CD1c-positive myeloid dendritic cell (primary cell): Measurements from ENCODE around the gene WBP2.

Experiments used
- DNase-seq: peaks from one replicate; pipeline ENCODE4 v3.0.0-alpha.2; 2016; ENCODE audit errors: extremely low spot score

WBP2 gene

DNA sequence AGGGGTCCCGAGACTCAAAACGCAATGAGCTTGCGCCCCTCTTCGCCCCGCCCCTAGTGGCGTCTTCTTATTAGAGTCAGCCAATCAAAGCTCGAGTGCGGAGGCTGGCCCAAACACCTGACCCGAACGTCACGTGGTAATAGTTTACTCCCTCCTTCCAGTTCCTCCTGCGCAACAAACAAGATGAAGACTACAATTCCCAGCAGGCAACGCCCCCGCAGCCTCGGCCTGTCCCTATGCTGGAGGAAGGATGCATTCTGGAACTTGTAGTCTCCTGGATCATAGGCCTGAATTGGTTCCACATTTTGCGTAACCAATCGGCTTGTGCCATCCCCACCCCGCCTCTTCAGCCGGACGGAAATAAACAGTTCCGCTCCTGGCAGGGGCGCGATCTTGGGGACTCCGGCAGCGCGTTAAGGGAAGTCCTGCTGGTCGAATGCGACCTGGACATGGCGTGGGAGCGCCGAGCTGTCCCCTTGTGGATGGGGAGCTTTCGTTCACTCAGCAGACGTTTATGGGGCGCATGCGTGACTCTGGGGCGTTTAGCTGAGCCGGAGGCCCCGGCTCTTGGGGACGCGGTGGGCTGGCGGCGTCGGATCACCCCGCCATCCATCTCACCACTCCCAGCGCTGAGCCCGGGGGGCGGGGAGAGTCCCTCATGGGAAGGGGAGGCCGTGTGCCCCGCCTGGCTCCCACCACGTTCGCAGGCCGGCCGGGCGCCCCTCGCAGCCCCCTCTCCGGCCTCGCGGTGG lies at the start of gene WBP2:
Gene WBP2 (minus strand): TSS at position 26 of the 752 bp plus-strand sequence. CDS start 38 bp downstream, outside the sequence.
- peak; percentile 100 for DNase-seq

DNA sequence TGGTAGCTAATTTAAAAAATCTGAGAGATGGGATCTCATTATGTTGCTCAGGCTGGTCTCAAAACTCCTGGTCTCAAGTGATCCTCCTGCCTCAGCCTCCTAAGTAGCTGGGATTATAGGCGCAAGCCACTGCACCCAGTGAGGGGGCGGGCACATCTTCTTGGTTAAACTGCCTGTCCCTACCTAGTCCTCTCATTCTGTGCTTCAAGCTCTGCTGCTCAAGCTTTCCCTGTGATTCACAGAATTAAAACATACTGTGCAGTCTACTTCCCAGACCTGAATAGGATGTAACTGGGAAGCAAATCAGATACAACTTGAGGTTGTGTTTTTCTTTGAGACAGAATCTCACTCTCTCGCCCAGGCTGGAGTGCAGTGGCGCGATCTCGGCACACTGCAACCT lies 47.3 kb upstream of the WBP2 start:
- DNase-seq = no peak

DNA sequence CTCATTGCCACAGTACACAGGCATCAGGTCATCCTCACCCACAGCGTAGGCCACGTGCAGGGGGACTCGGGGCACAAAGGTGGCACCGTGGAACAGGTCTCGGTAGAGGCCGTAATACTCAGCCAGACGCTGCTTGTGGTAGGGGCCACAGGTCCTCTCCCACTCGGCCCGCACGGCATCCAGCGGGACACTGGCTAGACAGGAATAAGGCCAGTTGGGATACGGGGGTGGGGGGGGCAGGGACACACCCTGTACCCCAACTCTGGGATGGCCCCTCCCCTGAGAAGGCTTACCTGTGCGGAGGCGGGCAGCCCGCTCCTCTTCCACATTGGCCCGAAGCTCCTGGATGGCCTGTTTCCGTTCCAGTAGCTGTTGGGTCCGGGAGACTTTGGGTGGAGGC lies 46.6 kb upstream of the WBP2 start:
- DNase-seq = no peak

DNA sequence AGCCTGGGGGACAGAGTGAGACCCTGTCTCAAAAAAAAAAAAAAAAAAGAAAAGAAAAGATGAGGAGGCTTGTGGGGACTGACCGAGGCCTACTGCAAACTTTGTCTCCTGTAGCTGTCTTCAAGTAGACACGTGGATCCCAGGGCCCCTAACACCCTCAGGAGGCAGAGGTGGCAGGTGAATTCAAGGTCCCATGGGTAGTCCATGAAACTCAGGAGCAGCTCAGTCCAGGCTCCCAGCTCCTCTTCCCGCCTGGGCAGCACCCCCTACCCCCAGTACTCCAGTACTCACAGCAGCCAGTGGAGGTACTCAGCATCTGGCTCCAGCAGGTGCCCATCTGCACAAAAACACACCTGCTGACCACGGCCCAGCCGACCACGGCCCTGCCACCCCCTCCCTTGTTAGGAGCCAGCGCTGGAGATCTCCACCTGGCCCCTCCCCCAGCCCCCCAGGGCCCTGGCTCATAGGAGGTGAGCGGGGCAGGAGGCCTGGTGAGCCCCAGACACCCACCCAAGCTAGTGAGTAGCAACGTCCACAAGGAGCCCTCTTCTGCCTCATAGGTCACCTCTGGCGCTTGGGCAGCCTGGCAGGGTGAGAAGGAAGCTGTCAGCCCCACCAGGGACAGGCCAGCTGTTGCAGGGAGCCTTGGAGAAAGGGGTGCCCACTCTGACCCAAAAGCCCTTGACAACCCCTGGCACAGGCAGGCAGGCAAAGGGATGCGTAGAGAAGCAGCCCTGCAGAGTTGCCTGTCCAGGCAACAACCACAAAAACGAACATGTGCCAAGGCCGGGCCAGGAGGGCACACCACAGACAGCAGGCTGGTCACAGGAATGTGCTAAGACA lies 45.8 kb upstream of the WBP2 start:
- DNase-seq = no peak

DNA sequence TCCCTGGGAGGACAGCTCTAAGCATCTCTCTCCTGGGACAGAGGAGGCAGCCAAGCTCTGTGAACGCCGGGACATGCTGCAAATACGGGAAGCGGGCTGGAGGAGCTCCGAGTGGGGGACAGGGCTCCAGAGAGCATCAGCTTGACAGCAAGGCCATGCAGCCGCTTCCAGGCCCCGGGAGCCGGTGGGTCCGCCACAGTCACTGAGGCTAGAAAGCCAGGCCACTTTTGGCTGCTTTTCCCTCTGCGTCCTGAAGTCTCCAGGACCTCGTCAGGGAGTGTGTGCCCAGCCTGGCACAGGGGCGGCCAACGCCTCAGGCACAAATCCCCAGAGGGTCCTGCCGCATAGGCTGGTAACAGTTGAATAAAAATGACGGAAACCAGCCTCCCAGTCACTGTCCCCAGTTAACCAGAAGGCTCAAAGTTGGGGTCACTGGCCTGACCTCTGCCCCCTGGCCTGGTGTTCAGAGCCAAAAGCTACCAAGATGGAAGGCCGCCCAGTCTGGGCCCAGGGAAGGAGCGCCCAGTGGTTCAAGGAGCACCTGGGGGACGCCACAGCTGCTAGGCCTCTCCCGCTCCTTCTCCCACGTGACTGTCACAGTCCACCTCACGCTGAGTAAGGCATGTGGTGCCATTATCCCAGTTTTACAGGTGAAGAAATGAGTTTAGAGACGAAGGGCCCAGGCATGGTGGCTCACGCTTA lies 44.8 kb upstream of the WBP2 start:
- no peak for DNase-seq

DNA sequence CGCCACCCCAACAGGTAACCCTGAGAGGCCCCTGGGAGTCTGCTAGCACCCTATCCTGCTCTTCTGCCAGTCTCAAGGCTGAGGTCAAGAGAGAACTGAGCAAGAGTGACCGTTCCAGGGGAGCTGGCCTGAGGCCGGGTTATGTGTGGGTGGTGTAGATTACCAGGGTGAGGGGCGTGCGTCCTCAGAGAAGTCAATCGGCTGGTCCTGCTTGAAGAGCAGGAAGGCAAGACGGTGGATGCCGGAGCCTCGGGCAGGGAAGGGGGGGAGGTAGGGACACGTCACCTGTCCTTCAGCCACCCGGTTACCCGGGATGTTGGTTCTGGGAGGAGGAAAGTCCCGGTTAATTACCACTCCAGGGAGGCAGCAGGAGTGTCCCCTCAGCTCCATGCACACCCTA lies 44.2 kb upstream of the WBP2 start:
- no peak for DNase-seq

DNA sequence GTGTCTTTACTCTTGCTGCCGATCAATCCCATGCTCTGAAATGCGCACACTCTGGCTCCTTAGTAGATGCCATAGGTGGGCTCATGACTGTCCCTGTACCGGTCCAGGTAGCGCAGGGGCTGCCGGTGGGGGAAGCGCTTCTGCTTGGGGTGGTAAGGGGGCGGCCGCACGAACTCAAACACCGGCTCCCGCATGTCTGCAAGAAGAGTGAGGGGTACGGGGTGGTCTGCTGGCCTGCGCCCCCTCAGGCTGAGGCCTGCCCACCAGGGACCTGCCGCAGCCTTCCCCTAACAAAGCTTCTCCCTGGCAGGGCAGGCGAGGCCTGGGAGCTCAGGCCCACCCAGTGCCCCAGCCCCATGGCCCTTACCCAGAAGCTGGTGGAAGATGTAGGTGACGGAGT lies 43.7 kb upstream of the WBP2 start:
- no peak for DNase-seq

DNA sequence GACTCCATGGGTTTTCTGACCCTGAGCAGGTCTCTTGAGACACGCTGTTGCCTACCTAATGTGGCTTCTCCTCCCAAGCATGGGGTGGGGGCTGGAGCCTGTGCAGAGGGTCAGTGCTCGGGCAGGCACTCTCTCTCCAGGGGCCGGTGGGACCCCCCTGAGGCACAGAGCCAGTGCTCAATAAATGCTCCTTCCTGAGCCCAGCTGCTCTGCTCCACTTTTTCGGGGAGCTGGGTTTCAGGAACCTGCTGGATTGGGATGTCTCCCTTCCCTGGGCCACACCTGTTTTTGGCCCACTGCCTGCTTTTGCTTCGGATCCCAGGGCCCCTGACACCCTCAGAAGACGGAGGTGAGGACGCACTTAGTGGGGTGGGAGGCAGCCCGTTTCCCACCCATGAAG lies 42.9 kb upstream of the WBP2 start:
- no peak for DNase-seq

DNA sequence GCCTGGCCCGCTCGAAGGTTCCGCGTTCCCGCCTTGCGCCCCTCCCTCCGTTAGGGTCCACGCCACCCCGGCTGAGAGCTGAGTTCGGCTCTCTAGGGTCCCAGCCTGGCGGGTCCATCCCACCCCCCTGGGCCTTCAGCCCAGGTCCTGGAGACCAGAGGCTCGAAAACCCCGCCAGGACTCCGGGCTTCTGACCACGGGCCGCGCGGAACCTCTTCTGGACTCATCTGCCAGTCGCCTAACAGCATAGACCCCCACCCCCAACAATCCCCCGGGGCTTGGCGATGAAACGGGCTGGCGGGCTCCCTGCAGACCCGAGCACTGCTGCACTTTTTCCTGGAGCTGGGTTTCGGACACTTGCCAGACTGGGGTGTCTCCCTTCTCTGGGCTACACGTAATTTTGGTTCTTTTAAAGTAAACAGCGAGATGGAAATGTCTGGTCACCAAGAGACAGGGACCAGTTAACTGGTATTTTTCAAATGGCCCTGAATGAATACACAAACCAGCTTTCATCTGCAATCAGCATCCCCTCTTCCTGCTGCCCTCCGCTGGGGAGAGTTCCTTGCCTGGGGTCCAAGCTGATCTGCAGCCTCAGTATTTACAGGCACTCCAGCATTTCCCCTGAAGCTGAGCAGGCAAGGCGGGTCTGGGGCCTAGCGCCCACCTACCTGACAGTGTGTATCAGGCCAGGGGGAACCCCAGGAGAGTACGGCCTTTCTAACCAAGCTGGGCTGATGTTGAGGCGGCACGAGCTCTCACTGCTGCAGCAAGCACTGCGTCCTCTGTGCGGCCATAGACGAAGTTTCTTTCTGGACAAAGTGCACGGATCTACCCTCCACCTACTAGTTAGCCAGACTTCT lies 42.3 kb upstream of the WBP2 start:
- no peak for DNase-seq

DNA sequence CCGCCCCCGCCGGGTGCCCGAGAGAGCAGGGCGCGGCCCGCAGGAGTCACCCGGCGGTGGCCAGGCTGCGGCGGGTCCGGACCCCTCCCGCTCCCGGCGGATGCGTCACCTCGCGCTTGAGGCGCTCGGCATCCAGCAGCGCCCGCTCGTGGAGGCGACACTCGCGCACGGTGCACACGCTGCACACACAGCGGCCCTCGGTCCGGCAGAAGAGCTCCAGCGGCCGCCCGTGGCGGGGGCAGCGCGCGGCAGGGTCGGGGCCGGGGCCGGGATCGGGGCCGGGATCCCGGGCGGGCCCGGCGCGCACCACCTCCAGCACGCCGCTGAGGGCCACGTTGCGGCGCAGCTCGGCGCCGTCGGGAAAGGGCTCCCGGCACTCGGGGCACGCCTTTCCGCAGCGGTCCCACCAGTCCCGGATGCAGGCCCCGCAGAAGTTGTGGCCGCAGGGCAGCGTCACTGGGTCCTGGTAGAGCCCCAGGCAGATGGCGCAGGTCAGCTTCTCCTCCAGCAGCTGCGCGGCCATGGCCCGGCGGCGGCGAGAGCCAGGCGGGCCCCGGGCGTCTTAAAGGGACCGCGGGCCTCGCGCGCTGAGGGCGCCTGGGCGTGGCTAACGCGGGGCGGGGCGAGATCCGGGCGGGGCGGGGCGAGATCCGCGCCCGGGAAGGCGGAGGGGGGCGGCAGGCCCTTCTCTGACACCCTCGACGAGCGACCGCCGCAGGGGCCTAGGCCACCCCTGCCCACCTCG lies 41.5 kb upstream of the WBP2 start, which contains the start of gene TRIM65:
Gene TRIM65 (minus strand): TSS at position 537 of the 745 bp plus-strand sequence. CDS start 14 bp downstream, at position 523.
- peak; percentile 75 for DNase-seq

DNA sequence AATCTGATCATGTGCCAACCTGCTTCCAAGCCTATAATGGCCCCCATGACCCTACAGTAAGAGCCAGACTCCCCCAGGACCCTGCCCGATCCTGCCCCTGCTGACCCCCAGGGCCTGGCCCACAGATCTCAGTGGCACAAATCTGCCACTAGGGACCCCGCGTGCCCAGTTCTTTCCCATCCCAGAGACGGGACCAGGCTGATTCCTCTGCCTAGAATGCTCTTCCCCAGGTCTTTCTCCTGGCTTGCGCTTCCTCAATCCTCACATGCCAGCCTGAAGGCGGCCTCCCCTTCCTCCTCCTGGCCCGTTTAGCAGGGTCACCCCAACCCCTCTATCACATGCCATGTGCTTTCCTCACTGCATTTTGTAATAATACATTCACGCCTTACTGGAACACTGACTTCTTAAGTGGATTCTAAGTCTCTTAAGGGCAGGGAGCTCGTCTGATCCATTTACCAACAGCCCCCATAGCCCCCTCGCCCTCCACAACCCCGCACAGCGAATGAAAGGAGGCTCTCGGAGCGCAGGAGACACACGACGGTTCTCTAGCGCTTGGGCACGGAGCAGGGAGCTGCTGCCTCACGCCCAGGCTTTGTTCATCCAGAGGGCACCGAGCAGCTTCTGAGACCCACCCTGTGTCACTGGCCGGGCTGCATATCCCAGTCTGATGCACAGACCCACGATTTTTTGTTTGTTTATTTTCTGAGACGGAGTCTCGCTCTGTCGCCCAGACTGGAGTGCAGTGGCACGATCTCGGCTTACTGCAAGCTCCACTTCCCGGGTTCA lies 40.4 kb upstream of the WBP2 start:
- DNase-seq = peak; percentile 42

DNA sequence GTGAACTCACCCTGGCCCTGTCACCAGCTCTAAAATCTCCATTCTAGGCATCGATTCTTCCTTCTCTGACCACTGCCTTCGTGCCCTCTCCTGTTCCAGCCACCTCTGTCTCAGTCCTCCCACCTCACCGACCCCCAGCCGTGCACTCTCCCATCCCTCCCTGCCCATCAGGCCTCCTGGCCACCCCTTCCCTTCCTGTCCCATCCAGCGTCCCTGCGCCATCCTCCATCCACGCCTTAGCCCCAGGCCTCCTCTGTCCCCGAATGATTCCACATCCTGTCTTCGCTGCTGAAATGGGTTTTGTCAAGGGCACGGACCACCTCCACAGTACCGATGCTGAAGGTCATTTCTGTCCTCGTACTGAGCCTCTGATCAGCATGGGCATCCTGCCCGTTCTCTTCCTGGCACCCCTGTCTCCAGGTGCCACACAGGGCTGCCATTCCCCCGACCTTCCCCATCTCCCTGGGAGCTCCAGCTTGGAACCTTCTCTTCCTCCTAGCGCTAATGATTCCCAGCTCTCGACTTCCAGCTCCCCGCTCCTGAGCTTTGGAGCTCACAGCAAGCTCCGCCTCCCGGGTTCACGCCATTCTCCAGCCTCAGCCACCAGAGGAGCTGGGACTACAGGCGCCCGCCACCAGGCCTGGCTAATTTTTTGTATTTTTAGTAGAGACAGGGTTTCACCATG lies 39.1 kb upstream of the WBP2 start:
- no peak for DNase-seq

DNA sequence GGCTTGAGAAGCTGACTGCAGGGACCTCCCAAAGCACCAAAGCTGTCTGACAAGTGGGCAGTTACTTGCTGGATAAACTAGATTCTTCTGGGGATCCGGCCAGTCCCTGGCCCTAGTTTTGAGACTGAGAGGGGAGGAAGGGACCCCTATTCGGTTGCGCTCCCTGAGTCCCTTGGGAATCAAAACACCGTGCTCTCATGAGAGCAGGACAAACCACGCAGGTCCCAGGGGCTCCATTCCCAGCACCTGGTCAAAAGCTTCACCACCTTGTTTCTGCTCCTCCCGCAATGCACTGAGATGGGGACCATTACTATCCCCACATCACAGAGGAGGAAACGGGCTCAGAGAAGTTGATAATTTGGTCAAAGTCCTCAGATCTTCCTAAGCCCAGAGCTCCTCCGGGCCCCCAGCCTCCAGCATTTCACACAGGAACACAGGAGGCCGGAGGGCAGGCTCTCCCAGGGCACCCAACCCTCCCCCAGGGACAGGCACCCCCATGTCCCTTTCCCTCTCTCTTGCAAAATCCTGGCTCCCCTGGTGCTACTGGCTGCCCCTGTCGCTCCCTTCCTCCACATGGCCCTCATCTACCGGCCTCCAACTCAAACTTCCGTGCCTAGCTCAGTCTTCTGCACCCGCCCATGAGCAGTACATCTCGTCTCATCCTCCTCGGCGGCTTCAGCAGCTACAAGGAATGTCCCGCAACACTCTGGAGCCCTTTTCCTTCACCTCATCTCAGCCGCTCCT lies 38.3 kb upstream of the WBP2 start:
- no peak for DNase-seq

DNA sequence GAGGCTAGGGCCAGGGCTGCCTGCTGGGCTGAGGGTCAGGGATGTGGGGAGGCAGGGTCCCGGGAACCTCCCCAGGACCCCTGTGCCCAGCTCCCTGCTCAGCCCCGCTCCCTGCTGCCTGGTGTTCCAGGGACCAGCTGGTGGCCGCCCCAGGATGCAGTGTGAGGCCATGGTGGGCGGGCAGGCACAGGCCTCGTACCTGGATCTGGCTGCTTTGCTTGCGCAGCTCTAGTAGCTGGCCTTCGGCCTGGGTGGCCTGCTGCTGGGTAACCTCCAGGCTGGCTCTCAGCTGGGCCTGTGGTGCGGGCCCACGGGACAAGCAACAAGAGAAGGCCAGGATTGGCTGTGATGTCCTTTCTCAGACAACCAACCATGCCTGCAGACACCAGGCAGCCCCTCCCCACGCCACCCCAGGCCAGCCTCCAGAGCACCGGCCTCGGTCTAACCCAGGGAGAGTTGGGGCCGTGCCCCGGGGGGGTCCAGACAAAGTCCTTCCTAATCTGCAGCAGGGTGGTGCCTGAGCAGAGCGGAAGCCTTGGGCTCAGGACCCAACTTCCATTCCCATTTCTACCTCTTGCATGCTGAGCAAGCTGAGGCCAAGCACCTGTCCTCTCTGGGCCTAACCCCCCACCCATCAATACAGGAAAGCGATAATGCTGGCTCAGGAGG lies 37.6 kb upstream of the WBP2 start:
- DNase-seq = no peak

DNA sequence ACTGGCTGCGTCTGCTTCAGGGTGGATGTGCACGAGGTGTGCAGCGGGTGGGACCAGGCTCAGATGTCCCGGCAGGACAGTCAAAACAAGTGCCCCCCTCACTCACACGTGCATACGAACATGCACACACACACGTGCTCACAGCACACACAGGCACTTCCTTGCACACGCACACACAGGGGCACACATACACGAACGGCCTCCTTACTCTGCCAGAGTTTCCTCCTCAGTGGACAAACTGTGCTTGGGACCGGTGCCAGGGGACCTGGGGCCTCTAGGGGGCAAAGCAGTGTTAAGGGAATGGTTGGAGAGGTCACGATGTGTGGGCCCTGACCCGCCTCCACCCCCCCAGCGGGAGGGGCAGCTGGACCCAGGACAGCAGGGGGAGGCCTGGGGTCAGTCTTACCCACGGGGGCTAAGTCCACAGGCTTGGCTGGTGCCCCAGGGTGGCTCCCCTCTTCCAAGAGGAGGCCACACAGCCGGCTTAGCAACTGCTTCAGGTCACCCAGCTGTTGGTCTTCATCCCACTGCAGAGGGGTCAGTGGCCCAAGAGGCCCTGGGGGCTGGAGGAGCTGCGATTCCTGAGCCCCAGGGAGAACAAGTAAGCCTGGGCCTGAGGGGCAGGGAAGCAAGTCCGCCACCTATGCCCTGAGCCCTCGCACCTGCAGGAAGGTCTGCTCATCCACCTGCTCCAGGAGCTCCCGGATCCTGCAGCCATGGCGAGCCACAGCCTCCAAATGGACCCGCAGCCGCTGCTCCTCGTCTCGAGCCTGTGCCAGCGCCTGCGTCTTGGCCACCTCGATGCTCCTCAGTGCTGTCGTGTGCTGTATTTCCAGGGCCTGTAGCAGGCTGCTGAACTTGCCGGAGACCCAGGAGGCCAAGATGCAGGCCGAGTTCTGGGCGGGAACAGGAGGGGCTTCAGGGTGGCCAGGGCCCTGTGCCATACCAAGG lies 36.7 kb upstream of the WBP2 start:
- DNase-seq = no peak

DNA sequence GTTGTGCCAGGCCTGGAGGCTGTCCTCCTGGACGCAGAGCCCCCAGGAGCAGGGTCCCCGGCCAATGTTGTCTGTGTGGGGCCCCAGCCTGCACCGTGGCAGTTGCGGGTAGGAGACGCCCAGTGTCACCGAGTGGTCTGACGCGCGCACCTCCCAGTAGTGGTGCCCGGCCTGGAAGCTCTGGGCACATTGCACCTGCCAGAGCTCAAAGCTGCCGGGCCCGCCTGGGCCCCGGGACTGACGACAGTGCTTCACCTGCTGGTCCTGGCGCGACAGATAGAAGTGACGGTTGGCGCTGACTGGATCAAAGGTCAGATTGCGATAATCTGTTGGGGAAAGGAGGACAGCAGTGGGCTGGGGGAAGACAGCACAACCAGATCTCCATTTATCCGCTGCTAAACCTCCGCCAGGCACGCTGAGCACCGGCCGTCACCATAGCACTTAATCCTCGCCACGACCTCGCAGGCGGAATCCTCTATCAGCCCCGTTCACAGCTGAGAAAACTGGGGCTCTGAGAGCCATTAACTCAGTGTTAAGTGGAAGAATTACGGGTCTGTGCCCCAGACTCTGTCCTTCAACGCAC lies 36.0 kb upstream of the WBP2 start:
- DNase-seq = no peak

DNA sequence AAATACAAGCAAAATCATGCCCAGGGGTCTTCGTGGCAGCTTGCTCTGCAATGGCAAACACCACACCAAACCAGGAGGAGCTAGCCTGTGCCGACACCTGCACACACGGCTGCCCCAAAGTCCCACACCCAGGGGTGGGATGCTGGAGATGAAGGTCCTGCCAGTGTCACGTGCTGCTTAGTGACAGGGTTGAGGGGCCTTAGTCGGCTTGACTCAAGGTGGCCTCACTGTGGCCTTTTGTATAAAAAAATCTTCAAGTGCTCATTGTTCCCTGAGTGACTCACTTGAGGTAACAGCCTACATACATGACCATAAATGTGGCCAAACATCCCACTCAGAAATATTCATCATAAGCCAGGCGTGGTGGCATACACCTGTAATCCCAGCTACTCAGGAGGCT lies 34.3 kb upstream of the WBP2 start:
- no peak for DNase-seq
